ENCODE results near the gene SLC35G6.
"Not testable (repeated sequence)": the region's sequence is repeated elsewhere in the genome, so short reads cannot be mapped to it uniquely, and the experiment has no call there.

SLC35G6 gene

GRCh38 chr17:7481275-7481674, at the start of gene SLC35G6:
SLC35G6 (plus strand) TSS chr17:7481446; CDS start chr17:7481517, 71 bp downstream.
- H3K27me3 ChIP-seq, H3K9me3 ChIP-seq, H3K36me3 ChIP-seq: not testable (repeated sequence)
- peaks cover 41% of the 10 kb centered on the region for H4K20me1 ChIP-seq
- peak within 1 kb of the TSS; percentile 99 for H3K9ac ChIP-seq
- H3K27ac ChIP-seq, result peak within 1 kb of the TSS; percentile 100
- peak within 1 kb of the TSS; percentile 96 for H3K4me3 ChIP-seq
- peaks cover 66% of the 10 kb centered on the region for H3K4me1 ChIP-seq
- peak within 1 kb of the TSS; percentile 80 for H3K4me2 ChIP-seq

GRCh38 chr17:7432296-7432695, 49.0 kb upstream of the SLC35G6 start:
- Histone ChIP-seq H3K4me2 (no peak overlapping the region), H3K4me3 (no peak overlapping the region), H3K9me3 (no peaks in the 10 kb centered on the region), H3K9ac (no peak overlapping the region), H3K36me3 (no peaks in the 10 kb centered on the region), H3K4me1 (peaks cover 14% of the 10 kb centered on the region), H3K27me3 (peaks cover 3% of the 10 kb centered on the region; the same call in 1 of the 2 replicates), H3K27ac (no peak overlapping the region), H4K20me1 (peaks cover 12% of the 10 kb centered on the region)
- TF ChIP-seq Cebpa-rat (IDR thresholded peaks at IDR 0.05), result no peak

- Histone ChIP-seq H3K36me3 (no peaks in the 10 kb centered on the region), H3K4me3 (peak overlapping the region; percentile 76), H3K9ac (peak overlapping the region; percentile 73), H4K20me1 (peaks cover 48% of the 10 kb centered on the region), H3K27me3 (peaks cover 39% of the 10 kb centered on the region), H3K9me3 (no peaks in the 10 kb centered on the region), H3K4me2 (peak overlapping the region; percentile 93), H3K4me1 (peaks cover 48% of the 10 kb centered on the region), H3K27ac (peak overlapping the region; percentile 52)
- no peak for TF ChIP-seq Cebpa-rat (IDR thresholded peaks at IDR 0.05)
Observed at GRCh38 chr17:7435676-7436555, 45.3 kb upstream of the SLC35G6 start.

GRCh38 chr17:7436556-7437368, 44.5 kb upstream of the SLC35G6 start:
- no peaks in the 10 kb centered on the region for H3K36me3 ChIP-seq
- peak overlapping the region; percentile 93 for H3K4me2 ChIP-seq
- H3K9ac ChIP-seq, result peak overlapping the region; percentile 73
- peaks cover 48% of the 10 kb centered on the region for H3K4me1 ChIP-seq
- no peak overlapping the region for H3K27ac ChIP-seq
- H3K9me3 ChIP-seq, result no peaks in the 10 kb centered on the region
- peaks cover 56% of the 10 kb centered on the region for H4K20me1 ChIP-seq
- no peak for TF ChIP-seq Cebpa-rat (IDR thresholded peaks at IDR 0.05)
- H3K4me3 ChIP-seq, result peak overlapping the region; percentile 76
- H3K27me3 ChIP-seq, result peaks cover 48% of the 10 kb centered on the region

GRCh38 chr17:7437369-7437863, 43.8 kb upstream of the SLC35G6 start:
- Histone ChIP-seq H3K36me3 (no peaks in the 10 kb centered on the region), H3K27ac (no peak overlapping the region), H3K27me3 (peaks cover 54% of the 10 kb centered on the region), H3K4me1 (peaks cover 48% of the 10 kb centered on the region), H3K9me3 (no peaks in the 10 kb centered on the region), H3K4me3 (peak overlapping the region; percentile 76), H3K9ac (no peak overlapping the region), H3K4me2 (peak overlapping the region; percentile 93), H4K20me1 (peaks cover 56% of the 10 kb centered on the region)
- TF ChIP-seq Cebpa-rat (IDR thresholded peaks at IDR 0.05), result no peak

GRCh38 chr17:7437950-7438614, 43.2 kb upstream of the SLC35G6 start:
- H3K27me3 ChIP-seq, result peaks cover 61% of the 10 kb centered on the region
- no peaks in the 10 kb centered on the region for H3K9me3 ChIP-seq
- H3K4me2 ChIP-seq, result peak overlapping the region; percentile 93
- no peak for TF ChIP-seq Cebpa-rat (IDR thresholded peaks at IDR 0.05)
- H3K36me3 ChIP-seq, result no peaks in the 10 kb centered on the region
- peaks cover 63% of the 10 kb centered on the region for H4K20me1 ChIP-seq
- peak overlapping the region; percentile 48; the same call in 1 of the 2 replicates for H3K9ac ChIP-seq
- peak overlapping the region; percentile 76 for H3K4me3 ChIP-seq
- H3K27ac ChIP-seq, result no peak overlapping the region
- H3K4me1 ChIP-seq, result peaks cover 48% of the 10 kb centered on the region

- H3K9ac ChIP-seq, result 0 out of 2 replicates have a peak overlapping the region, but pooled peaks have one; percentile 48
- TF ChIP-seq Cebpa-rat (IDR thresholded peaks at IDR 0.05), result no peak
- H4K20me1 ChIP-seq, result peaks cover 70% of the 10 kb centered on the region
- no peaks in the 10 kb centered on the region for H3K36me3 ChIP-seq
- H3K9me3 ChIP-seq, result no peaks in the 10 kb centered on the region
- H3K4me3 ChIP-seq, result peak overlapping the region; percentile 76
- peaks cover 69% of the 10 kb centered on the region for H3K27me3 ChIP-seq
- H3K4me1 ChIP-seq, result peaks cover 48% of the 10 kb centered on the region
- H3K27ac ChIP-seq, result no peak overlapping the region
- H3K4me2 ChIP-seq, result peak overlapping the region; percentile 93
Observed at GRCh38 chr17:7438656-7439460, 42.4 kb upstream of the SLC35G6 start.

GRCh38 chr17:7439462-7440112, 41.7 kb upstream of the SLC35G6 start, which contains the start of gene FGF11:
FGF11 (plus strand) TSS chr17:7439512; CDS start chr17:7439621, 109 bp downstream.
- H3K4me1 ChIP-seq, result peaks cover 54% of the 10 kb centered on the region
- no peak within 1 kb of the TSS for H3K27ac ChIP-seq
- H3K9ac ChIP-seq, result peak within 1 kb of the TSS; percentile 48; the same call in 1 of the 2 replicates
- no peak for TF ChIP-seq Cebpa-rat (IDR thresholded peaks at IDR 0.05)
- peaks cover 78% of the 10 kb centered on the region for H4K20me1 ChIP-seq
- peaks cover 76% of the 10 kb centered on the region for H3K27me3 ChIP-seq
- peak within 1 kb of the TSS; percentile 93 for H3K4me2 ChIP-seq
- H3K36me3 ChIP-seq, result no peaks in the 10 kb centered on the region
- no peaks in the 10 kb centered on the region for H3K9me3 ChIP-seq
- peak within 1 kb of the TSS; percentile 76 for H3K4me3 ChIP-seq

All from BLaER1 (cell line).